Stimulated activated naive CD8-positive, alpha-beta T cell treated with anti-CD3 and anti-CD28 coated beads, Interleukin-15, amount 100 ng/mL, for 72 hours (primary cell): ENCODE results near the gene UPF1.
"Not testable (repeated sequence)": the region's sequence is repeated elsewhere in the genome, so short reads cannot be mapped to it uniquely, and the experiment has no call there.

Experiments
- ATAC-seq: fragments of 150-1000 bp; cut with Tn5 transposase; 2 replicates; pipeline ENCODE4 v1.10.0; 2021; ENCODE audit warnings: mild to moderate bottlenecking, moderate library complexity
- DNase-seq, 2 donors: peaks; one replicate each; pipeline ENCODE4 v3.0.0; 2021 to 2022
- H3K27ac Mint-ChIP-seq, 2 donors: one replicate each; pipeline ENCODE4 v1.8.0; 2022; ENCODE audit warnings: mild to moderate bottlenecking in 2 of 2, mixed read lengths in 2 of 2, moderate library complexity in 2 of 2
- H3K27me3 Mint-ChIP-seq: one replicate; pipeline ENCODE4 v1.8.0; 2022; ENCODE audit warnings: mixed read lengths
- H3K4me1 Mint-ChIP-seq: one replicate; pipeline ENCODE4 v1.8.0; 2022; ENCODE audit warnings: mild to moderate bottlenecking, mixed read lengths
- H3K4me3 Mint-ChIP-seq, 2 donors: one replicate each; pipeline ENCODE4 v1.8.0; 2022; ENCODE audit warnings: mild to moderate bottlenecking in 2 of 2, mixed read lengths in 2 of 2, moderate library complexity in 1 of 2
- H3K9me3 Mint-ChIP-seq, 2 donors: one replicate each; pipeline ENCODE4 v1.8.0; 2022; ENCODE audit warnings: mixed read lengths in 2 of 2

The UPF1 gene

DNA sequence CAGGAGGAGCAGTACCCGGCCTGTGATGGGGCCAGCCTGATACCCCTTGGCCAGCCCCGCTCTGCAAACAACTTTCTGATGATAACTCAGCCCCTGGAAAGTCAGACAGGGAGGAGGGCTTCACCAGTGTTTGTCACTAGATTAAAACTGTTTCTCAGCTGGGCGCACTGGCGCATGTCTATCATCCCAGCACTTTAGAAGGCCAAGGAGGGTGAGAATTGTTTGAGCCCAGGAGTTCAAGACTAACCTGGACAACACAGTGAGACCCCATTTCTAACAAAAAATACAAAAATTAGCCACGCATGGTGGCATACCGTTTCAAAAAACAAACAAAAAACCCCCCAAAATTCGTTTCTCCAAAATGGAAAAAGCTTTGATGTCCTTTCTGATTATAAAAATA, 69.7 kb downstream of the UPF1 start:
- DNase-seq (no peak), ATAC-seq (no peak)
- Mint-ChIP-seq H3K4me1 (peaks cover 3% of the 10 kb centered on the region), H3K9me3 (no peaks in the 10 kb centered on the region), H3K27ac (peak overlapping the region in 1 of 2 donors; percentile 87), H3K27me3 (peaks cover 14% of the 10 kb centered on the region), H3K4me3 (no peak overlapping the region)

DNA sequence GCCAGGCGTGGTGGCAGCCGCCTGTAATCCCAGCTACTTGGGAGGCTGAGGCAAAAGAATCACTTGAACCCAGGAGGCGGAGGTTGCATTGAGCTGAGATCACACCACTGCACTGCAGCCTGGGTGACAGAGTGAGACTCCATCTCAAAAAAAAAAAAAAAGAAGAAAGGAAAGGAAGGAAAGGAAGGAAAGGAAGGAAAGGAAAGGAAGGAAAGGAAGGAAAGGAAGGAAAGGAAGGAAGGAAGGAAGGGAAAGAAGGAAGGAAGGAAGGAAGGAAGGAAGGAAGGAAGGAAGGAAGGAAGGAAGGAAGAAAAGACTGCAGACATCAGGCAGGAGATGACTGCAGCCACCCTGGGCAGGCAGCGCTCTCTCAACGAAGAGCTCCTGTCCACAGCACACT, 70.8 kb downstream of the UPF1 start:
- not testable (repeated sequence) for H3K4me1 Mint-ChIP-seq, ATAC-seq, DNase-seq, H3K4me3 Mint-ChIP-seq, H3K9me3 Mint-ChIP-seq, H3K27me3 Mint-ChIP-seq
- peak overlapping the region in 1 of 2 donors; percentile 19 for H3K27ac Mint-ChIP-seq

DNA sequence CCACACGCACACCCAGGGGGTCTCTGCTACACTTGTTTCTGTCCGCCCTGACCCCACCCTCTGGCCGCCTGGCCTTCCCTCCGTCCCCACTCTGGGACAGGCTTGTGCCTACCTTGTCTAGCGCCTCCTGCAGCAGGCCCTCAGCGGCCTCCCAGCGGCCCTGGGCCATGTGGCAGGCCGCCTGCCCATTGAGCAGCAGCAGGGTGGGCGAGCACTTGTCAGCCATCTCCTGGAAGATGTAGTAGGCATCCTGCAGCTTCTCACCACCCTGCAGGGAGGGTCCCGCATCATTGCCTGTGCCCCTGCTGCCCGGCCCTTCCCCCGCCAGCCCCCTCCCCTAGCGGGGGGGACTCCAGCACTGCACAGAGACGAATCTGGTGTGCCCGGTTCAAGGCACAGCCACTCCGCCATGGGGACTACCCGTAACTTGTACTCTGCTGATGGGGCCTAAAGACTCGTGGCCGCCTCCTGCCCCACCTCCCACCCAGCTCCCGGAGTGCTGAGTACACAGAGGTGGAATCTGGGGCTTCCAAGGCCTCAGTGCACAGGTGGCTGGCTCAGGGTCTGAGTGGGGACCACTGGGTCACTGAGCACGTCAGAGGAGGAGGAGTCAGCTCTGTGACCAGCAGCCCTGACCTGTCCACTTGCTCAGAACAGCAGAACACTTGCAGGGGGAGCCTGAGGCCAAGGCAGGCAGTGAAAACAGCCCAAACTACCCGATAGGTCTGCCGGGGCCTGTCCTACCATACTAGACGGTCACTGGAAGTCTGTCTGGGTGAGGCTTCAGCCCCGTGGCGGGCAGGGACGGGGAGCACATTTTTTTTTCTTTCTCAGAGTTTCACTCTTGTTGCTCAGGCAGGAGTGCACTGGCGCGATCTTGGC, 71.6 kb downstream of the UPF1 start:
- no peaks in the 10 kb centered on the region for H3K27me3 Mint-ChIP-seq
- H3K4me1 Mint-ChIP-seq = no peaks in the 10 kb centered on the region
- ATAC-seq = no peak
- DNase-seq = no peak
- no peak overlapping the region for H3K27ac Mint-ChIP-seq
- H3K9me3 Mint-ChIP-seq = no peaks in the 10 kb centered on the region
- peak overlapping the region in 1 of 2 donors; percentile 44 for H3K4me3 Mint-ChIP-seq

DNA sequence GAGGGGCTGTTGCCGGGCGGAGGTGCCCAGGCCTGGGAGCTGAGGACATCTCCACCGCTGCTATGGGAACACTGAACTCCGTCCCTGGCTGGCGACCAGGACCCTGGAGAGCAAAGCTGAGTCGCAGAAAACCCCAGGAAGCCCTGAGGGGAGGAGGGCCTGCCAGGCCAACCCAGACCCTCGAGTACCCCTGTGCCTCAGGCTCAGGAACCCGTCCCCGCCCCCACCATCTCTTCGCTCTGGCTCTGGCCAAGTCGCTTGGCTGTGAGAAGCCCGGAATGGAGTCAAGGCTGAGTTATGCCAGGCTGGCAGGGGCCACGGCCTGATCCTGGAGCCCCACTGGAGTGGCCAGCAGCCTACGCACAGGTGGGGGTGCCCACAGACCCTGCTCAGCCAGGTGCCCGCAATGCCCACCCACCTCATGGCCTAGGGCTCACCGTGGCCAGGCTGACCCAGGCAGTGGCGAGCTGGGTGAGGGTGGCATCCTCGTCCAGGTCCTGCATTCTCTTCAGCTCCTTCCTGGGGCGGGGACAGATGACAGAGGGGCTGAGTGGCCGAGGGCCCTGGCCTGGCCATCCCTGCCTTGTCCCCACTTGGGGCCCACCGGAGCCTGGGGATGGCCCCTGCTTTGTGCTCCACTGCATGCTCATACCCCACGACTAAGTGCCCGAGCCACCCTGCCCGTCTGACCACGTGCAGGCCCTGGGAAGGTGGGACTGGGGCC, 72.7 kb downstream of the UPF1 start:
- Mint-ChIP-seq H3K4me1 (no peaks in the 10 kb centered on the region), H3K4me3 (no peak overlapping the region), H3K9me3 (no peaks in the 10 kb centered on the region), H3K27ac (peak overlapping the region in 1 of 2 donors; percentile 84), H3K27me3 (no peaks in the 10 kb centered on the region)
- DNase-seq (no peak), ATAC-seq (no peak)

DNA sequence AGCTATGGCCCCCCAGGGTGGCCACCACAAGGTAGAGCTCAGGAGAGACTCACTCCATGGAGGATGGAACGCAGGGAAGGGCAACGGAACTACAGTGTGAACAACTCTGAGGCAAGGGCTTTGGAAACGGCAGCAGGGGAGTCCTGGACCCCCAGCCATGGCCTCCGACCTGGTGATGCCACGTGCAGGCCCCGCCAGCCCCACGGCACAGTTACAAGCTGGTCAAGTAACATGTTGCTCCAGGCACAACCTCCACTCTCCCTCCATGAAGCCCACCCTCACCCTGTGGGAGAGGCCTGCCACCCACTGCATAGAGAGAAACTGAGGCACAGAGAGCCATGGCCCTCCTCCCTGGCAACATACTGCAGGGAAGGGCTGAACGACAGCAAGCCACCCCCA, 73.3 kb downstream of the UPF1 start:
- Mint-ChIP-seq H3K27me3 (no peaks in the 10 kb centered on the region), H3K9me3 (no peaks in the 10 kb centered on the region), H3K27ac (peak overlapping the region; percentile 9 to 84), H3K4me1 (no peaks in the 10 kb centered on the region), H3K4me3 (no peak overlapping the region)
- ATAC-seq (no peak), DNase-seq (no peak)

DNA sequence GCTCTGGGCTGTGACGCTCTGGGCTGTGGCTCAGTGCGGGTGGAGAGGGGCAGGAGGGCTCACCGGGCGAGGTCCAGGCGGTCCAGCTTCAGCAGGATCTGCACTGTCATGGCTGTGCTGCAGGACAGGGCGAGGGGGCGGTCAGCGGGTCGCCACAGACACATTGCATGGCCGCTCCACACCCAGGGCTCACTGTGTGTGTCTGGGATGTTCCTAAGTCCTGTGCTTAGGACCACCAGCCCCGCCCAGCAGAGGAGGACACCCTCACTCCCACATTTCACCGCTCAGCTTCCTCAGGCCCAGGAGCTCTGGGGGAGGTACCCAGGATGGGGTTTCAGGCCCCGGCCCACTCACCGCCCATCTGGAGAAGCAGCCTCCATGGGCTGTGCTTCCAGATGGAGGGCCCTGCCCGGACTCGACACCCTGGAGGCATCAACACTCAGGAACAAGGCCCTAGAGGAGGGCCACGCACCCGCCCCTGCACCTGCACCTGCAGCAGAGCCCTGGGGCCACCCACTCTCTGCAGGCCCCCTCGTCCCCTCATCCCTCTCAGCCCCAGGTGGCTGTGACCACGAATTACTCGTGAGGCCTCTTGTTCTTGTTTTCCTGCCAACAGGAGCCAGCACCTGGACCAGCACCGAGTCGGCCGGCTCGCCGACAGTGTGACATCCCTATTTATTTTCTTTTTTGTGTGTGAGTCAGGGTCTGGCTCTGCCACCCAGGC, 73.9 kb downstream of the UPF1 start:
- ATAC-seq (no peak), DNase-seq (no peak)
- Mint-ChIP-seq H3K27me3 (no peaks in the 10 kb centered on the region), H3K9me3 (no peaks in the 10 kb centered on the region), H3K27ac (no peak overlapping the region), H3K4me1 (no peaks in the 10 kb centered on the region), H3K4me3 (no peak overlapping the region)

DNA sequence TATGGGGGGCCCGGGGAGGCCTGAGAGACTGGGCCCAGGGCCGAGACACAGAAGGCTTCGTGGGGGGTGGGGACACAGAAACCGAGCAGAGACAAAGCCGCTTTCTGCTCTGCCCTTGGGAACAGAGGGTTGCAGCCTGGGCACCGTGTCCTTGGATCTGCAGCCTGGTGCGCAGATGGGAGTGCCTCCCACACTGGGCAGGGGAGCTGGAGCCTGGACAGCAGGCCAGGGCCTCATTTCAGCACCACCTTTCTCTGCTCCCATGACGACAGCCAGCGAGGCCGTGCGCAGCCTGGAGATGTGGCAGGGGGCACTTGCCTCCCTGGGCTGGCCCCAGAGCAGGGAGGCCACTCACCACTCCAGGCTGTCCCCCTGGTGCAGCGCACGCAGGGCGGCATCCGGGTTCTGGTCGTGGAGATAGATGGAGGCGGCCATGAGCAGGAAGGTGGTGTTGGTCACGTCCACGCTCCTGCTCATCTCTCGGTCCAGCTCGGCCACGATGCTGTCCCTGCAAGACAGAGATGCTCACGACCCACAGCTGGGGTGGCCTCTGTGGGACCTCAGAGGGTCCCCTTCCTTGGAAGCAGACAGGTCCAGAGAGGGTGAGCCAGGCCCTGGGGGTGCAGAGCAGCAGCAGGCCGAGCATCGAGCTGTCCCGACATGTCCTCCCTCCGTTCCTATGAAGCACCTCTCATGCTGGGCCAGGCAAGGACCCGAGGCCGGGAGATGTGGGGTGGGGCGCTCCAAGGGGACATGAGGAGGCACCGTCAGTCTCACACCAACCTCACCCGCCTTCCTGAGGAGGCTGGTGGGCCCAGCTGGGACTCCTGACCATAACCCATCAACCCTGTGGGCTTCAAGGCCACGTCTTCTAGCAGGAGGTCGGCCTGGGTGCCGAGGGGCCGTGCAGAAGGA, 75.1 kb downstream of the UPF1 start:
- DNase-seq (no peak), ATAC-seq (peak; percentile 27)
- H3K27ac Mint-ChIP-seq = no peak overlapping the region
- H3K9me3 Mint-ChIP-seq = no peaks in the 10 kb centered on the region
- no peak overlapping the region for H3K4me3 Mint-ChIP-seq
- no peaks in the 10 kb centered on the region for H3K27me3 Mint-ChIP-seq
- no peaks in the 10 kb centered on the region for H3K4me1 Mint-ChIP-seq

DNA sequence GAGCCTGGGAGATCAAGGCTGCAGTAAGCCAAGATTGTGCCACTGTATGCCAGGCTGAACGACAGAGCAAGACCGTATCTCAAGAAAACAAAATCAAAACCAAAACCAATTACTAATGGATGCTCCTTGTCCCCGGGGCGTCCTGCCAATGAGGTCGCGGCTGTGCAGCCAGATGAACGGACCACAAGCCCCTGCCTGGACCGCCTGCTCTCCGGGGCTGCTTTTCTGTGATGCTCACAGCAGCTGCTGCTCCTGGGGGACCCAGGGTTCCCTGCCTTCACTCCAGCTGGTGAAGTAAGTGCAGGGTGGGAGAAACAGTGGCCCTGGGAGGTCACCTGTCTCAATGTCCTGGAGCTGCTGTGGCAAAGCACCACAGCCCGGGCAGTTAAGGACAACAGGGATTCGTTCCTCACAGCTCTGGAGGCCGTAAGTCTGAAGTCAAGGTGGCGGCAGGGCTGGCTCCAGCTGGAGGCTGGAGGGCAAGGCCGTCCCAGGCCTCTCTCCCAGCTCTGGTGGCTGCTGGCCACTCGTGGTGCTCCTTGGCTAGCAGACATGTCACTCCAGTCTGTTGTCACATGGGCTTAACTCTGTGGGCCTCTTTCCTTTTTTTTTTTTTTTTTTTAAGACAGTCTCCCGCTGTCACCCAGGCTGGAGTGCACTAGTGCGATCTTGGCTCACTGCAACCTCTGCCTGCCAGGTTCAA, 77.3 kb downstream of the UPF1 start:
- H3K4me1 Mint-ChIP-seq = peaks cover 14% of the 10 kb centered on the region
- no peak overlapping the region for H3K4me3 Mint-ChIP-seq
- no peak for ATAC-seq
- no peaks in the 10 kb centered on the region for H3K27me3 Mint-ChIP-seq
- no peak for DNase-seq
- no peaks in the 10 kb centered on the region for H3K9me3 Mint-ChIP-seq
- peak overlapping the region in 1 of 2 donors; percentile 84 for H3K27ac Mint-ChIP-seq

DNA sequence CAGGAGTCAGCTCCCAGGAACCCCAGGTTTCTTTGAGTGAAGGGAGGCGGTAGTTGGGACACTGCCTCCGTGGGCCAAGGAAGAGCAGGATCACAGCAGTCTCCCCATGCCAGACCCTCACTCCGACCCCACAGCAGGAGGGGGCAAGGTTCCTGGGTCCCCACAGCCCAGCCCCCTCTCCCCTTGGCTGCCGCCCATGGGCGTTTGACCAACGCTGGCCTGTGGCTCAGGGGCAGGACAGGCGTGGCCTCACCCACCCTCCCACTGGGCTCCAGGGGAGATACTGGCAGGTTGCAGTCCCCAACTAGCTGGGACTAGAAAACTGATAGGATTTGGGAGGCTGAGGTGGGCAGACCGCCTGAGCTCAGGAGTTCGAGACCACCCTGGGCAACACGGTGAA, 78.3 kb downstream of the UPF1 start:
- H3K27me3 Mint-ChIP-seq = no peaks in the 10 kb centered on the region
- peak overlapping the region in 1 of 2 donors; percentile 72 for H3K27ac Mint-ChIP-seq
- DNase-seq = no peak
- H3K4me3 Mint-ChIP-seq = no peak overlapping the region
- peaks cover 16% of the 10 kb centered on the region for H3K4me1 Mint-ChIP-seq
- H3K9me3 Mint-ChIP-seq = no peaks in the 10 kb centered on the region
- no peak for ATAC-seq

DNA sequence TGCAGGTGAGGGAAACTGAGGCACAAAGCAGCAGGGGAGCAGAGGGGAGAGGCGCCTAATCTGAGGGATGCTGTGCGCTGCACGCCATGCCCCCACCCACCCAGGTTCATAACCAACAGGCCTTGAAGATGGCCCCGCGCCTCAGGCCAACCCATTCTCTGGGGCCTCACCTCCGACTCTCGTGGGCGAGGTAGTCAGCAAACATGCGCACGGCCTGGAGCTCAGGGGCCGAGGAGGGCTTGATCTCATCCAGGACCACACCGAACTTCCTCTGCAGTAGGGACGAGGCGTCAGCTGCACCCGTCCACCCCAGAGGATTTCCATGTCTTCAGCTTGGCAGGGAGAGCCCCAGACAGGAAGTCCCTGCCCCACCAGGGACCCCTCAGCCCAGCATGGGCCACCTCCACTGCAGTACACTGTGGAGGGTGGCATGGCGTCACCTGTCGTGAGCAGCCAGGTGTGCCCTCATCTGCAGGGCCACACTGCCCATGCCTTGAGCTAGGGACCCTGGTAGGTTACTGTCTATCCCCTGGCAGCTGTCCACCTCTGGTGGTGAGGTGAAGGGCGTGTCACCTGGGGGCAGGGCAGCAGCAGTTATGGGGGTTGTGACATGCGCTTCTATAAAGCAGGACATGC, 79.2 kb downstream of the UPF1 start:
- H3K27ac Mint-ChIP-seq = no peak overlapping the region
- H3K27me3 Mint-ChIP-seq = no peaks in the 10 kb centered on the region
- H3K9me3 Mint-ChIP-seq = no peaks in the 10 kb centered on the region
- DNase-seq (no peak), ATAC-seq (no peak)
- peaks cover 25% of the 10 kb centered on the region for H3K4me1 Mint-ChIP-seq
- no peak overlapping the region for H3K4me3 Mint-ChIP-seq

DNA sequence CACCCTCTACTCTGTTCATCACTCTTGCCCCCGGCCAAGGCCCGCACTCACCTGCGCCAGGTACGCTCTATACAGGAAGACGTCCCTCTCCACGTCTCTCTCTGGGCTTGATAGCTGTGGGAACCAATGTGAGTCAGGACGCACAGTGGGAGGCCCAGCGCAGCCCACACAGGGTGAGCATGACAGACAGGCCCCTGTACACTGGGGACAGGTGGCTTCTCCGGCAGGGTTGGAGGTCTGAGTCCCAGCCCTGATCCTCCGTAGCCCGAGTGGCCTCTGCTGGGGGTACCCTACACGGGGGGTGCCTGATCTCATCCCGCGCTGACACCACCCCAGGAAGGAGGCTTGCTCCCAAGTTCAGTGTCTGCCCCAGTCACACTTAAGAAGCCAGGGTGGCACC, 81.2 kb downstream of the UPF1 start:
- Mint-ChIP-seq H3K4me3 (no peak overlapping the region), H3K9me3 (no peaks in the 10 kb centered on the region), H3K27me3 (no peaks in the 10 kb centered on the region), H3K4me1 (peaks cover 42% of the 10 kb centered on the region), H3K27ac (peak overlapping the region in 1 of 2 donors; percentile 59)
- ATAC-seq (no peak), DNase-seq (no peak)

DNA sequence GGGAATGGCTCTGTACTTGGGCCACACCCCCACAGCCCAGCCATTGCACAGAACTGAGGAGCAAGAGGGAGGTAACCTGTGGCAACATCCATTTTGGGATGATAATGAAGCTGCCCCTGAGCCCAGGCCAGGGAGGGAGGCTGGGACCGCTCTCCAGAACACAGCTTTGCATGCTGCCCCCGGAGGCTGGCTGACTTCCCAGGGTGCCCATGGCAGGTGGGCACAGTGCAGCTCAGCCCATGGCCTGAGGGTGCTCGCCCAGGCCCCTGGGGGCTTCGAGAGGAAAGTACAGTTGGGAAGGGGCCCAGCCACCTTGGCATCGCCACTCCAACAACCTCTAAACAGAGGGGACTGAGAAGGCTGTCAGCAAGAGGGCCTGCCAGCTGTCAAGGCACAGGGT, 81.7 kb downstream of the UPF1 start:
- ATAC-seq (no peak), DNase-seq (no peak)
- no peaks in the 10 kb centered on the region for H3K27me3 Mint-ChIP-seq

DNA sequence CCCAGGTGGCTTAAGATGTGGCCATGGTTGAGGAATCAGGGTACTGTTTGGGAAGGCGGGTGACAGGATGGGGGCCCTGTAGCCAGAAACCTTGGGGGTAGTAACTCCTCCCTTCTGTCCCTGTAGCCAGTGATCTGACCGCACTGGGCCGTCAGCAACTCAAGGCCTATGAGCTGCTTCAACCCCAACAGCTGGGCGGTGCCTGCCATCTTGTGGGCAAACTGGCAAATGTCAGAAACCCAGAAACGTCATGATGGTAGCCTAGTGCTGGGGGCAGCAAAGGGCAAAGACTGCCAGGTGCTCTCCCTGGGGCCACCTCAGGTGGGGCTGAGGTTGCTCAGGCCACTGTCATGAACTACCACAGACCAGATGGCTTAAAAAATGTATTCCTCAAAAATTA, 83.9 kb downstream of the UPF1 start:
- Mint-ChIP-seq H3K9me3 (no peaks in the 10 kb centered on the region), H3K27me3 (no peaks in the 10 kb centered on the region), H3K27ac (no peak overlapping the region), H3K4me1 (peaks cover 61% of the 10 kb centered on the region), H3K4me3 (no peak overlapping the region)
- no peak for ATAC-seq
- DNase-seq = peak in 1 of 2 donors; percentile 46

More for the DNA sequence above, 81.7 kb downstream of the UPF1 start:
- Mint-ChIP-seq H3K27ac (no peak overlapping the region), H3K9me3 (no peaks in the 10 kb centered on the region), H3K4me3 (no peak overlapping the region), H3K4me1 (peaks cover 47% of the 10 kb centered on the region)

DNA sequence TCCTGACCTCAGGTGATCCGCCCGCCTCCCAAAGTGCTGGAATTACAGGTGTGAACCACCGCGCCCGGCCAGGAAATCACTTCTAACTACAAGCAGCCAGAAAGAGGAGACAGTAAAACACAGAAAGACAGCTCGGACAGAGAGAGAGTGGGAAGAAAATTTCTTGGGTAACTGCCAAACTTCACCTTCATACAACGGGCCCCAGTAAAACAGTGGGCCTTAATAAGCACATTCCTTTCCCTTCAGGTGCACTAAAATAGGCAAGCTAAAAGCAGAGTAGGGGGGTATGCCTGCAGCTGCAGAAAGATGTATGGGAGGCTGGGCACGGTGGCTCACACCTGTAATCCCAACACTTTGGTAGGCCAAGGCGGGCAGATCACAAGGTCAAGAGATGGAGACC, 85.8 kb downstream of the UPF1 start:
- H3K9me3 Mint-ChIP-seq, DNase-seq, ATAC-seq, H3K27me3 Mint-ChIP-seq: not testable (repeated sequence)
- Mint-ChIP-seq H3K27ac (peak overlapping the region in 1 of 2 donors; percentile 76), H3K4me3 (peak overlapping the region; percentile 64 to 91), H3K4me1 (peaks cover 75% of the 10 kb centered on the region)
